ENCODE data around the gene GRHL3.

DNA sequence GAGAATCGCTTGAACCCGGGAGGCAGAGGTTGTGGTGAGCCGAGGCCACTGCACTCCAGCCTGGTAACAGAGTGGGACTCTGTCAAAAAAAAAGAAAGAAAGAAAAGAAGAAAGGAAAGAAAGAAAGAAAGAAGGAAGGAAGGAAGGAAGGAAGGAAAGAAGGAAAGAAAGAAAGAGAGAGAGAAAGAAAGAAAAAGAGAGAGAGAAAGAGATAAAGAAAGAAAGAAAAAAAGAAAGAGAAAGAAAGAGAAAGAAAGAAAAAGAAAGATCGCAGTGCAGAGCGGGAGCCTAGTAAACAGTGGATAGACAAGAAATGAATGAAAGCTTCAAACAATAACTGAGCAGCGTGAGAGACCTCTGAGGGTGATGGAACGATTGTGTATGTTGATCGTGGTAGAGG, 20.6 kb upstream of the GRHL3 start:
- no peak for TF ChIP-seq POLR2A (IDR thresholded peaks at IDR 0.05; ENCODE audit: low read depth, low read length)
- TF ChIP-seq POLR2AphosphoS5 (IDR thresholded peaks at IDR 0.05; ENCODE audit: low read depth, low read length) = no peak
- no peak for TF ChIP-seq TAF1 (IDR thresholded peaks at IDR 0.05; ENCODE audit: borderline replicate concordance, low read depth, low read length)

Data from GM12892 (cell line).